ENCODE results near the gene SHB.
"Not testable (repeated sequence)": the region's sequence is repeated elsewhere in the genome, so short reads cannot be mapped to it uniquely, and the experiment has no call there.

SHB gene

DNA sequence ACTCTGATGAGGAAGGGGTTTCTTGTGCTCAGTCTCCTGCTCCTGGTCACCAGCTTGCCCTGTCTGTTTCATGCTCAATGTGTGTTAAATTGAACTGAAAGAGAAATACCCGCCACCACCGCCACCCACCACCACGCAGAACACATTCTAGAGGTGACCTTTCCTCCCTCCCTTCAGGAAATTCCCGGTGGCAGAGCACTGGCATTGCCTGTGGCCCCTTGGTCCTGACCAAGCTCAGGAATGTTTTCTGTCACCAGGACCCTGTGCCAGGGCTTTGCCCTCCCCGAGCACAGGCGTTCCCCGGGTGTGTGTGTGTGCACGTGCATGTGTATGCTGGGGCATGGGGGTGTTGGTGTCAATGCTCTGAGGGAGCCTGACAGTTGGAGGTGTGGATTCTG, 154.9 kb downstream of the SHB start:
- DNase-seq = no peak

DNA sequence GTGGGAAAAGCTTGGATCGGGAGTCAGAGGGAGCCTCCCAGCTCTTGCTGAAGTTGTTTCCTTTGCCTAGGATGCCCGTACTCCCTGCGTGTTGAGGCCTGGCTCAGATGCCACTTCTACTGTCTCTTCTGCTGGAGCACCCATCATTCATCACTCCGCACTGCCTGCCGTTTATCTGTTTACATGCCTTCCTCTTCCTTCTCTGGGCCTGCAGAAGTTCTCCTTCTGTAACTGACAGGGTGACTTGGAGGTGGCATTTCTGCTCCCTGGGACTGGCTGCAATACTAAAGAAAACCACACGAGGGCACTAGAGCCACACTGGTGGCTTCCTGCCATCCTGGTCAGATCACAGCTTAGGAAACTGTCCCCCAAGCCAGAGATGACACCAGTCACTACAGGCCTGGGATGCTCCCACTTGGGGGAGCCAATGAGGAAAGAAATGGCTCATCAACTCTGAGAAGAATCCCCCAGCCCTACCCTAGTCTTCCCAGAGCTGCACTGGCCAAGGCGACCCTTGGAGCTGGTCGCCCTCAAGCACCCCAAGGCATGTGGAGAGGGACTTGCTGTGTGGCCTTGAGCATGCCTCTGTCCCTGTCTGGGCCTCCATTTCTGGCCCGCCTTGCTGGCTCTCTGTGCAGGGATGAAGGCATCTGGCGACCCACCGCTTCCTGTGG, 155.4 kb downstream of the SHB start:
- peak; percentile 18 for DNase-seq

DNA sequence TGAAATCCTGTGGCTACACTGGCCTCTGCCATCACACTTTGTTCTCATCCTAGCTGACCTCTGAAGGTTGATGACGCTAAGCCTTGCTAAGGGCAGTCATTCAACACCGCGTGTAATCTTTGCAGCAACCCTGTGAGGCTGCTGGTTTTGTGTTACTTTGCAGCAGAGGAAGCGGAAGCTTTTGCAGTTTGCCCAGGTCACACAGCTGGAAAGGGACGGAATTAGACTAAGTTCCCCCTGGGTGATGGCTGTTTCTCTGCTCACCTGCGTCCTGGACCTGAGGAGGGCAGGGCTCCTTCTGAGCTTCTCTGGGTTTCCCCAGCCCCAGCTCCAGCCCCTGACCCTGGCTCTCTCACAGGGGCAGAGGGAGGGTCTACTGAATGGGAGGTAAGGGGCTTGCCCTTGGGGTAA, 157.8 kb downstream of the SHB start:
- no peak for DNase-seq

DNA sequence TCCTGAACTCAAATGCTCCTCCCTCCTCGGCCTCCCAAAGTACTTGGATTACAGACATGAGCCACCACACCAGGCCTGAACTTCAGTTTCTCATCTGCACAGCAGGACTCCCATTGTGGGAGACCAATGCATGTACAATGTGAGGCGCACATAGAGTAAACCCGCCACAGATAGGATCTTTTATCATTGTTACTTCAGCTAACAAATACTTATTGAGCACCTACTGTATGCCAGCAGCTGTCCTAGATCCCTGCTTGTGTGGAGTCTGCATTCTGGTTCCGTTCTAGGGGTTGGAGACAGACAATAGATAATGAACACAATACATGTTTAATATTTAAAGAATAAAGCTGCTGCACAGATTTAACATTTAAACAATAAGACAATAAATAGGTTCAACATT, 158.8 kb downstream of the SHB start:
- DNase-seq = no peak

DNA sequence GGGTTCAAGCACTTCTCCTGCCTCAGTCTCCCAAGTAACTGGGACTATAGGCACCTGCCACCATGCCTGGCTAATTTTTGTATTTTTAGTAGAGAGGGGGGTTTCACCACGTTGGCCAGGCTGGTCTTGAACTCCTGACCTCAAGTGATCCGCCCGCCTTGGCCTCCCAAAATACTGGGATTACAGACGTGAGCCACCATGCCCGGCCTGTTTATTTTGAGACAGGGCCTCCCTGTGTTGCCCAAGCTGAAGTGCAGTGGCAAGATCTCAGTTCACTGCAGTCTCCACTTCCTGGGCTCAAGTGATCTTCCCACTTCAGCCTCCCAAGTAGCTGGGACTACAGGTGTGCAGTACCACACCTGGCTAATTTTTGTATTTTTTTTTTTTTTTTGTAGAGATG, 159.2 kb downstream of the SHB start:
- not testable (repeated sequence) for DNase-seq

DNA sequence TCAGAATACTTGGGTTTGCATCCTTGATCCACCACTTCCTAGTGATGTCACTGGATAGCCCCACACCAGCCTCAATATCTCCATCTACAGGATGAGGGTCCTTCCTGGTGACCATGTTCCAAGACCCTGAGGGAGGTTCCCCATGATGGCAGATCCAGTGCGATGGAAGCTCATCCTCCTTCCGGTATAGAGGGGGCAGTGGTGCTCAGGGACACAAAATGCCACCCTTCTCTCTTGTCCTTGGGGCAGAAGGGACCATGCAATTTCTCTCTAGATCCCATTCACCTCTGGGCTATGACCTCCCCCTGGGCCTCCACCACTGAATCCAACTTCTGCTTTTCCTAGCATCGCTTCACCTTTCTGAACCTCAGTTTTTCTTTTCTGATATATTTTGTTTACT, 159.7 kb downstream of the SHB start:
- no peak for DNase-seq

DNA sequence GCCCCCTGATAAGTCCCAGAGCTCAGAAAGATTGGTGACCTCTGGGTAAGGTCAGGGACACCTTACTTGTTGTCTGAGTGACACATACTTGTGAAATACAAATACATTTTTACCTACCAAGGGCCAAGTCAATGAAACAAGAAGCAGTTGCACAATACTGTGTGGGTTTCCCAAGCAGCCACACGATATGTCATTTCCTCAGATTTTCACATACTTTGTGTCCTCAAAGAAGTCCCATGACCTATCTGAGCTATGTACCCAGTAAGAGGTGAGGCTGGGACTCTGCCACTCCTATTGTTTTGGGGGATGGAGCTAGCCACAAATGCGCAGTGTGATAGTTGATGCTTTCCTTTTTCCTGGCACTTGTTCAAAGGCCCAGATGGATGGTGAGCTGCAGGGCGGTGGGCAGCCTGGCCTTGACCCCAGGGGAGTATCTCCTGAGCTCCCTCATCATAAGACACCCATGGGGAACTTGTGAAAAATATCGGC, 160.3 kb downstream of the SHB start:
- DNase-seq = no peak

DNA sequence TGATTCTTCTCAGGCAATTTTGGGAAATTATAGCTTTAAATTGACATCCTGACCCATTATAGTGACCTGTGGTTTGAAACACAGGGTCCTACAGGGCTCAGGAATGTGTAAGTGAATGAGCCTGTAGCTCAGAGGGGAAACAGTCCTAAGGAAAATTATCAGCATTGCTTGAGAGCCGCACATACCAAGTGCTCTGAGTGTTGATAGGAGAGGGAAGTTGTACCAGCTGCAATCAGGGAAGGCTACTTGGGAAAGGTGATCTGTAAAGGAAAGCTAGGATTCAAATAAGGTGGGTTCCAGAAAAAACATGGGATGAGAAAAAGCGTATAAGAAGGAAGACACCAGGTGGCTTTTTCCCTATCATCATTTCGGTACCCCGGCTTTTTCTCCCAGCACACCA, 160.7 kb downstream of the SHB start:
- DNase-seq = no peak

DNA sequence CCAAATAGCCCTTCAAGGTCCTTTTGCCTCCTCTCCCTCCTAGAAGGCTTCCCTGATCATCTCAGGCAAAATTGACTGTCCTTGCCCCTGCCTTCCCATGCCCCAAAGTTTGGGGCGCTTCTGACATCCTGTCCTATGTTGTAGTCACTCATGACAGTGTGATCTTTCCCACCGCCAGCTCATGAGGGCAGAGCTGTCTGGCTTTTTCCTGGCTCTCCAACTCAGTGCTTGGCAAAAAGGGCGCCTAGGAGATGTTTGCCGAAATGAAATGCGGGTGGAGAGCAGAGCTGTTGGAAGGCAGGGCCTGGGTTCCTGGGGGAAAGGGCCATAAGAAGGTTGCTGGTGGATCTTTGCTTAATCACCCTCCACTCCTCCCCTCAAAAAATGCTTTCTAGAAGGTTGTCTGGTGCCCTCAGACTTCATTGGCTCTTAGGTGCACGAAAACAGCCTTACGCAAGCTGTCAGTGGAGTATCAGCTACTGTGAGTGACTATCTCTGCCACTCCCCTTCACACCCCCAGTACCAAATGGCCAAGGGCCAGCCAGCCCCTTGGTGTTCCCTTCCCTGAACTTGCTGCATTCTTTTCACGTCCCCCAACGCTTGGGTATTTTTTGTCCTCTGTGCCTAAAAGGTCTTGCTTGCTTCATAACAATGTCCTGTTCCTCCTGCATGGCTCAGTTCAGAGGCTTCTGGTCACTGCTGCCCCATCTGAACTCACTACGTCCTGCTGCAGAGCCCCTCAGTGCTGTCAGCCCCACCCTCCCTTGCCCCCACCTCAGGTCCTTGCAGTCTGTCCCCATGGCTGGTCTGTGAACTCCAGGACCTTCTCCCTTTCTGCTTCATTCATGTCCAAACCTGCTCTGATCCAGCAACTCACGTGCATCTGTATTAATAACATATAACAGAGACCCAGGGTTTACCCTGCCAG, 162.5 kb downstream of the SHB start:
- DNase-seq = no peak

DNA sequence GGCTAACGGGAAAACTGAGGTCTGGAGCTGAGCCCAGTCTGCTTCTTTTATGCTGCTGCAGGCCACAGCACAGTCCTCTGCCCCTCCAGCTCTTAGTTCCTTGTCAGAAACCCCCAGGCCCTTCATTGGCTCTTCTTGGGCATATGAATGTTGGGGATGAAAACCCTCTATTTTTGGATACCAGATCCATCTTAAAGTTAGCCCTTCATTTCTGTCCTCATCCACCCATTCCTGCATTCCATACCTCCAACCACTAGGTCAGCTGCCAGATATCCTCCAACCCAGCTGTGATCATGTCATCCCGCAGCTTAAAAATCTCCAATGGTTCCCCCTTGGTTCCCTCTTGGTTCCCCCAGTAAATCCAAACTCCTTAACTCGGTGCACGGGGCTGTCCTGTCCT, 163.3 kb downstream of the SHB start:
- DNase-seq = no peak

DNA sequence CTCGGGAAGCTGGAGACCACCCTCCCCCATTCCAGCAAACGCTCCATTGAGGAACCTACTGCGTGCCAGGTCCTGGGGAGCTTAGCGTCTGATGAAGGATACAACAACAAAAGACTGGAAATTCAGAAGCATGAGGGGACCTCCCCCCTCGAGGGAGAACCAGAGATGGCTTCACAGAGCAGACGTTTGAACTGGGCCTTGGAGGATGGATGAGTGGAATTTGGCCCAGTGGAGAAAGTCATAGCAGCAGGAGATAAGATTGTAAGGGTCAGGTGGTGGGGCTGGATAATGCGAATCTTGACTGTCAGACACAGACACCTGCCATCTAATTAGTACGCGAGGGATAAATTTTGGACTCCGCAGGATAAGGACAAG, 163.9 kb downstream of the SHB start:
- no peak for DNase-seq

DNA sequence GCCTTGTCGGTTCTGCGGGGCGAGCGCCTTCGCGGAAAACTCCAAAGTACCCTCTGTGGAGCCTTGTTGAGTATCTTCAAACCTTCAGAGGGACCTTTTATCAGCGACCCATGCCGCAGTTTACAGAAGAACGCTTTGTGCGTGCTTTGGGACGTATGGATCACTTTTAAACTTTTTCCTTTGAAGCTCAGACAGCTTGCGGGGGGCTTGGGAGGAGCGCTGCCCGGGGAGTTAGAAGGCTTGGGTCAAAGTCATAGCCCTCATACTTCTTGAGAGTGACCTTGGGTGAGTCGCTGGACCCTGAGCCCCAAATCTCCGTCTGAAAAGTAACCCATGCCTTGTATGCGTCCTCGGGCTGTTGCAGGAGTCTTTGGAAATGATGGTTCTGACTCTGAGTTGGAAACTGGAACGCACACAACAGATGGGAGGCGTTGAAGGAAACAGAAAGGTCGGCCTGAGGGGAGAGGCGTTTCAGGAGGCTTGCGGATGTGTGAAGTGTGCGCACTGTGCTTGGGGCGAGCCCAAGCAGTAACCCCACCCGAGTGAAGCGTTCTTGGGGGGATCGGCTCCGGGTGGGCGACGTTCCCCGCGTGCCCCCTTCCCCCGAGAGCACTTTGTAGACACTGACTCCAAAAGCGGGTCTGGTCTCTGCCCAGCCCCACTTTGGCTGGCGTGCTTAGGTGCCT, 164.4 kb downstream of the SHB start:
- DNase-seq = no peak

DNA sequence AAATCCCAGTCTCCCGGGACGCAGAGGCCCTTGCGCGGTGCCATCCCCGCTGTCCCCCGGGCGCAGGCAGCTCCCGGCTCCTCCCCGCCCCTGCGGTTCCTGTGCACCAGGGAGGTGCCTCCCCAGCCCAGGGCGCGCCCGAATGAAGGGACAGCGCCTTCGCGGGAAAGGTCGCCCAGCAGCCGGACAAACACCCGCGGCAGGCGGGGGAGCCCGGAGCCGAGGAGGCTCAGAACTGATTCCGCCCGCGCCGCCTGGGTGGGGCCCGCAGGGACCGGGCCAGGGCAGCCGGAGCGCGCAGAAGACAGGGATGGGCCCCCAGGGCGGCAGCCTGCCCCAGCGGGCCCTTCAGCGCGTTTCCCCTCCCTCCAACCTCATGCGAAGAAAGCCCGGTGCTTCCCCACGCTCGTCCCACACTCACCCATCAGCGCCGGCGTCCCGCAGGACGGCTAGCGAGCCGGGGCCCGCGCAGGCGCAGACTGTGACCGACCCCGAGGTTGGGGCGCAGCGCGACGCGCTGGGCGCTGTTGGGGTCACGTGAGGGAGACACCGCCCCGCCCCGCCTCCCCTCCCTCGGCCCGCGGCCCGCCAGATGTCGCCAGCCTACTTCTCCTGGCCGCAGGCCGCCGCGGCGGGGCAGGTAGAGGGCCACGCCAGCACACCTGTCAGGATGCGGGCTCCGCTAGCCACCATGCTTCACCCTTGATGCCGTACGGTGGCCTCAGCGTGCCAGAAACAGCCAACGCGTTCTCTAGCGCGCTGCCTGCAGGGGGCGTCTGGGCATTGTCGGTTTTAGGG, 165.2 kb downstream of the SHB start, which contains the start of gene SLC25A51:
TSS of gene SLC25A51 (minus strand) at position 481 of the 798 bp plus-strand sequence. CDS start 15,577 bp downstream, outside the sequence.
- peak; percentile 61 for DNase-seq

DNA sequence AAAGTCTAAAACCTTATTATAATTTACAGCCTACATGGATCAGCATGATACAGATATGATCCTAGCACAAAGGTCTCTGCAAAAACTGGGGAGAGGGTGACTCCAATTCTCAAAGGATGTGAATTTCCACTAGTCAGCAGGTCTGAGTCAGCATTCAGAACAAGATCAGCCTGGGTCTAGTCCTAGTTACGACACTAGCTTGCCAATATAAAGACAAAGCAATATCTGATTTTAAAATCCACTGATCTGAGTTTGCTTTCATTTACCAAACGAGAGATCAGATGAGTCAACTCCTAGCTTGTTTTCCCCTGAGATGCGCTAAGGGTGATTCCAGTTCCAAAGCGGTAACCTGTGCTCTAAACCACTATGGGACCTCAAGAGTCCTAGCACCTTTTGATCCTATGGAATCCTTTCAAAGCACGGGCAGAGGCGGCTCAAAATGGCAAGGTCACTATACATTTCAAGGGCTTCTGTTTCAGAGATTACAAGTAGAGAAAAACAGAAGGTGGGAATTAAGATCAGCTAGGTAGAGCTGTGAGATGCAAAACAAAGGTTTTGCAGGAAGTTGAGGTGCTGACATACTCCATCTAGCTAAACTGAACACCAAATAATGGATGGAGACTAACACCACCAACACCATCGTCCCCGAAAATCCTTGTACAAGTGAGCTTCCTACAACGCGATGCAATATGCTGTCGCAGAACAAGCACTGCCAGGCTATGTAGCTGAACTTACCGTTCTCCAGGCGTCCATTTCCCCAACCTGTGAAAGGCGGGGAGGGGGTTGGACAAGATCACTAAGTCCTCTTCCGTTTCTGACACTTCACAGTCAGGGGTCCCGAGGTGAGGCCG, 166.0 kb downstream of the SHB start:
- no peak for DNase-seq

DNA sequence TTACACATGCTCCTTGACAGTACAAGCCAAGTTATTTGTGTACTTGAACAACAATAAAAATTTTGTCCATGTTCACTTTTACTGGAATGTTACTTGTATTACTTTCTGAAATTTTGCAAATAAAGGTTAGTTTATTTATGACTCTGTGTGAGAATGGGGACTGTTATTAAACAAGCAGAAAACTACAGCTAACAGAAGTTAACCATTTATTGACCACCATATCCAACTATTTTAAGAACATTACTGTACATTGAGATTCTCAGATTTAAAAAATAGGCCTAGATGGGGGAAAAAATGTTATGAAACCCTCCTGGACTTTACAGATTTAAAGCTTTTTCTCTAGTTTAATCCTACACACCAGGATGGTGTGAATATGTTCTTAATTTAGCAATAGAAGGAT, 166.9 kb downstream of the SHB start:
- no peak for DNase-seq

DNA sequence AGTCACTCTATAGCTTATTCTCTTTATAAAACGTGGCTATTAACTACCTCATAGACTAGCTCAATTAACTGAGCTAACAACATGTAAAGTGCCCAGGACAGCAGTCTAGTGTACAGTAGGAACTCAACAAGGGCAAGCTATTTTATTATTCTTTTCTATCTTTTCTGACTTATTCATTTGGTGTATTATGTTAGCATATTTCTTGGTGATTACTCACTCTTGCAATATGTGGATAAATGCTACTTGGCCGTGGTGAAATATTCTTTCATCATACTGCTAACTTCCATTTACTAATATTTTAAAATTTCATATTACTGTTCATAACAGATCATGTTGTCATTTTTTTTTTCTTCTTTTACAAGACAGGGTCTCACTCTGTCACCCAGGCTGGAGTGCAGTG, 170.0 kb downstream of the SHB start:
- no peak for DNase-seq

DNA sequence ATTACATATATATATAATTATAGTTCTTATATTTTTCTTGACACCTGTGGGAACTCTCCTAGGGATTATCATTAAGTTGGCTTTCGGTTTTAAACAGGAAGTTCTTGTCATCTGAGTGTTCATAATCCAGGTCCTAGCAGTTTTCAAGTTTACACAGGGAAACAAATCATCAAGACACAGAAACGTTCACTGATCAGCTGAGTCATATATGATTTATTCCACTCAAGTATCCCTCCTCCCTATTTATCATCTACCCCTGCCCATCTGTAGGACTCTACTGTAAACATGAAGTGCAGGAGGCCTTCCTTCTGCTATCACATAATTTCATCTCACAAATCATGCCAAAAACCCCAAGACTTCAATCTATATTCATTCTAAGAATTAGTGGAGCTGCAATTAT, 171.4 kb downstream of the SHB start:
- DNase-seq = no peak

DNA sequence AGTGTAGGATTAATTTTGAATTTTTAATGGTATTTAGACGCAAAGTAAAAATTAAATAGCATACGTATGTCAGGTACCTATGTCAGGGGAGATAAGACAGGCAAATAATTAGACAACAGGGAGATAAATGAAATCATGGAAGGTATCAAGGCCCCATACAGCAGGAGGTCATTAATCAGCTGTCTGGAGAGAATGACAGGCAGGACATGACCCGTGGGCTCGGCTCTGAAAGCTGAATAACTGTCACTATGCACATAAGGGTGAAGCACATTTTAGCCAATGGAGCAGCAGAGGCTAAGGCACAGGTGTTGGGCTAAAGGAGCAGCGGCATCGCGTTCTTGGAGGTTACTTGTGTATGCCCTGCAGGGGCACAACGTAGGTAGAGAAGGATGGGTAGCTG, 177.0 kb downstream of the SHB start:
- DNase-seq = no peak

DNA sequence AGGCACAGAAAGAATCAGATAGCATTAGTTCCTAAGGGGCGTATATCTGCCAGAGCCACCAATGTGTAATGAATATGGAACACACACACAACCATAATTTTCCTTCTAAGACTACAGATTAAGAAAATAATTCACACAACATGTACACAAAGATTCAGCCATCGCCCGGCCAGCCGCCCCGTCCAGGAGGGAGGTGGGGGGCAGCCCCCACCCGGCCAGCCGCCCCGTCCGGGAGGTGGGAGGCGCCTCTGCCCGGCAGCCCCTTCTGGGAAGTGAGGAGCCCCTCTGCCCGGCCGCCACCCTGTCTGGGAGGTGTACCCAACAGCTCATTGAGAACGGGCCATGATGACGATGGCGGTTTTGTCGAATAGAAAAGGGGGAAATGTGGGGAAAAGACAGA, 178.0 kb downstream of the SHB start:
- DNase-seq = not testable (repeated sequence)

DNA sequence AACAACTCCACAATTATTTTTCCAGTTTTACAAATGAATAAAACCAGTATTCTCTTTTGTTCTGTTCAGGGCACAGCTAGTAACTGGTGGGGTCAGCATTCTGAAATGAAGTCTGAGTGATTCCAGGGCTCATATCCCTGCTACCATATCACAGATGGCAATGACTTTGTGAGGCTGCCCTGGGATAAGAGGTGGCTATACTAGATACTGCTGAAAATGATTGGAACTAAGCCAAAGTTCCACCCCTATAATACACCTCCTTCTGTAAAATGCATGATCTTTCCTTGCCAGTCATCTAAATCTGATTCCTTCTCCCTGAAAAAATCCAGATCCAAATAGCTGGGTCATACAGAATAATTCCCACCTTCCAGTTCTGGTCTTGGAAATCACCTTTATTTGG, 179.5 kb downstream of the SHB start:
- DNase-seq = no peak

DNA sequence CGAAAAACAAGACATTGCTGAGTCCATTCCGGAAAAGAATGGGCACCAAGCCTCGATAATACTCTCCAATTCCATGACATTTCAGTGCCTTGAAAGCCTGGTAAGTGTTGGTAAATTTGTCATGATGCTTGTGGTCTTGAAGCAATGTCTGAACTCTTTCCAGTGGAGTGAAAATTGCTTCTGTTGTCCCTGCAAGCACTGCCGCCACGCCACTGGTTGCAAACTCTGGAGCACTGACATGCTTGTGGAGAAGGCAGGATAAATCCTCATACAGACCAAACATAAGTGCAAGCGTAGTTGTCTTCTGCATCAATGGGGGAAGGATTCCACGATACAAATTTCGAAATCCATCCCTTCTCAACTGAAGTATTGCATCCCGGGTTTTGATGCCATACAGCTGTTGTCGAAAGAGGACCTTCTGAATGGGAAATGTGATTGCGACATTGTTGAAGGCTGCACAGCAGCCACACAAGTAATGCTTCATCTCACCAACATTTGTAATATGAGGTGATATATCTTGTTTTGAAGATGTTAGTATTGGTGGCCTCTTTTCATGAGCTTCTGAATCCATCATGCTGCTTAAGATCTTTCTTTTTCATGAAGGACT, 180.9 kb downstream of the SHB start:
- DNase-seq = not testable (repeated sequence)

Measured in DMS 273 treated with DMSO at 0.1 percent for 48 hours (cell line).